Measurements from ENCODE around the gene CRYAB. TPM values are rescaled to one million over a fixed set of nuclear protein-coding genes. Genes with fewer than 3 reads are reported as not detected.
"Not testable (repeated sequence)": the region's sequence is repeated elsewhere in the genome, so short reads cannot be mapped to it uniquely, and the experiment has no call there.

CRYAB gene
- total RNA-seq, 1 donor from 2014 or later = 0.45 TPM

- no peaks in the 10 kb centered on the region for H3K79me2 ChIP-seq (ENCODE audit: low read depth)
- Mint-ChIP-seq H3K27ac (no peak overlapping the region), H3K4me3 (no peak overlapping the region), H3K9me3 (no peaks in the 10 kb centered on the region), H3K27me3 (ENCODE audit: insufficient read depth, low read depth) (peaks cover 2% of the 10 kb centered on the region), H3K36me3 (peaks cover 2% of the 10 kb centered on the region), H3K4me1 (no peaks in the 10 kb centered on the region)
- H3K4me3 ChIP-seq = no peak overlapping the region
- no peak overlapping the region for H3K4me2 ChIP-seq
- no peaks in the 10 kb centered on the region for H4K20me1 ChIP-seq (ENCODE audit: low read depth)
- no peak overlapping the region for H3K27ac ChIP-seq
- H3K27me3 ChIP-seq = no peaks in the 10 kb centered on the region
- H3K36me3 ChIP-seq = no peaks in the 10 kb centered on the region
- H2AFZ ChIP-seq (replicated peaks) = no peak overlapping the region
- no peaks in the 10 kb centered on the region for H3K9me3 ChIP-seq (ENCODE audit: low read depth)
- no peaks in the 10 kb centered on the region for H3K4me1 ChIP-seq
- no peak overlapping the region for H3K9ac ChIP-seq
- H3F3A ChIP-seq (ENCODE audit: low read depth) = no peaks in the 10 kb centered on the region
- no peak for TF ChIP-seq EZH2phosphoT487 (IDR thresholded peaks at IDR 0.05)
- no peak for TF ChIP-seq CTCF (IDR thresholded peaks at IDR 0.05)
- TF ChIP-seq EZH2 (IDR thresholded peaks at IDR 0.05) = no peak
- no peak for DNase-seq (ENCODE audit: low spot score)
Observed at GRCh38 chr11:111886844-111887243, 24.7 kb downstream of the CRYAB start.

GRCh38 chr11:111886032-111886431, 25.5 kb downstream of the CRYAB start:
- no peaks in the 10 kb centered on the region for H3K9me3 Mint-ChIP-seq
- no peak overlapping the region for H2AFZ ChIP-seq (replicated peaks)
- H3K27ac ChIP-seq = no peak overlapping the region
- H3K27me3 Mint-ChIP-seq (ENCODE audit: insufficient read depth, low read depth) = peaks cover 2% of the 10 kb centered on the region
- H3K36me3 Mint-ChIP-seq = peaks cover 2% of the 10 kb centered on the region
- no peak for DNase-seq (ENCODE audit: low spot score)
- no peak overlapping the region for H3K27ac Mint-ChIP-seq
- no peaks in the 10 kb centered on the region for H3K27me3 ChIP-seq
- H3K4me1 ChIP-seq = no peaks in the 10 kb centered on the region
- H3K79me2 ChIP-seq (ENCODE audit: low read depth) = no peaks in the 10 kb centered on the region
- no peak overlapping the region for H3K9ac ChIP-seq
- H4K20me1 ChIP-seq (ENCODE audit: low read depth) = no peaks in the 10 kb centered on the region
- H3F3A ChIP-seq (ENCODE audit: low read depth) = no peaks in the 10 kb centered on the region
- H3K4me3 Mint-ChIP-seq = no peak overlapping the region
- H3K4me1 Mint-ChIP-seq = no peaks in the 10 kb centered on the region
- TF ChIP-seq EZH2phosphoT487 (IDR thresholded peaks at IDR 0.05) = no peak
- TF ChIP-seq CTCF (IDR thresholded peaks at IDR 0.05) = no peak
- no peak for TF ChIP-seq EZH2 (IDR thresholded peaks at IDR 0.05)
- H3K4me3 ChIP-seq = no peak overlapping the region
- no peak overlapping the region for H3K4me2 ChIP-seq
- no peaks in the 10 kb centered on the region for H3K36me3 ChIP-seq
- H3K9me3 ChIP-seq (ENCODE audit: low read depth) = no peaks in the 10 kb centered on the region

GRCh38 chr11:111885053-111885452, 26.5 kb downstream of the CRYAB start:
- H3K9me3 ChIP-seq (ENCODE audit: low read depth); H3K27me3 Mint-ChIP-seq (ENCODE audit: insufficient read depth, low read depth); H3K4me3 ChIP-seq; H3K4me1 Mint-ChIP-seq; H3K36me3 ChIP-seq; H3K27me3 ChIP-seq; H3K27ac ChIP-seq; H3K4me3 Mint-ChIP-seq; H3K9ac ChIP-seq; H3K27ac Mint-ChIP-seq; H3K9me3 Mint-ChIP-seq; H3K4me2 ChIP-seq; H2AFZ ChIP-seq (replicated peaks); H3K4me1 ChIP-seq; H3F3A ChIP-seq (ENCODE audit: low read depth); H4K20me1 ChIP-seq (ENCODE audit: low read depth); DNase-seq (ENCODE audit: low spot score); H3K79me2 ChIP-seq (ENCODE audit: low read depth); H3K36me3 Mint-ChIP-seq: not testable (repeated sequence)

- H3K27ac ChIP-seq = no peak overlapping the region
- H3K27me3 ChIP-seq = no peaks in the 10 kb centered on the region
- H3K79me2 ChIP-seq (ENCODE audit: low read depth) = peaks cover 8% of the 10 kb centered on the region
- peaks cover 7% of the 10 kb centered on the region for H3K4me1 ChIP-seq
- Mint-ChIP-seq H3K36me3 (no peaks in the 10 kb centered on the region), H3K9me3 (no peaks in the 10 kb centered on the region), H3K4me1 (peaks cover 10% of the 10 kb centered on the region), H3K4me3 (no peak overlapping the region), H3K27me3 (ENCODE audit: insufficient read depth, low read depth) (peaks cover 5% of the 10 kb centered on the region), H3K27ac (no peak overlapping the region)
- no peaks in the 10 kb centered on the region for H4K20me1 ChIP-seq (ENCODE audit: low read depth)
- no peak overlapping the region for H3K9ac ChIP-seq
- H3K9me3 ChIP-seq (ENCODE audit: low read depth) = no peaks in the 10 kb centered on the region
- H3K4me3 ChIP-seq = no peak overlapping the region
- no peaks in the 10 kb centered on the region for H3K36me3 ChIP-seq
- peaks cover 14% of the 10 kb centered on the region for H3F3A ChIP-seq (ENCODE audit: low read depth)
- H3K4me2 ChIP-seq = no peak overlapping the region
- no peak for DNase-seq (ENCODE audit: low spot score)
- TF ChIP-seq CTCF (IDR thresholded peaks at IDR 0.05) (no peak), EZH2phosphoT487 (IDR thresholded peaks at IDR 0.05) (no peak), EZH2 (IDR thresholded peaks at IDR 0.05) (no peak)
- no peak overlapping the region for H2AFZ ChIP-seq (replicated peaks)
Observed at GRCh38 chr11:111882202-111882601, 29.4 kb downstream of the CRYAB start.
